WTC11 (cell line): ENCODE results near the gene IL16. TPM values are rescaled to one million over a fixed set of nuclear protein-coding genes. Genes with fewer than 3 reads are reported as not detected.

ENCODE experiments used
- ATAC-seq: fragments of 200-7000 bp; cut with Tn5 transposase; 2 replicates; pipeline ENCODE4 v1.10.0; 2021; ENCODE audit warnings: mild to moderate bottlenecking, moderate library complexity
- CTCF ChIA-PET: fragments of 300-600 bp; sonication (Branson Sonifier 250); formaldehyde crosslinking; loops from one replicate; lab custom pipeline; 2021; ENCODE audit warnings: antibody characterized with exemption; lab: Charles Lee
- POLR2A ChIA-PET: fragments of 350-600 bp; sonication (Branson Sonifier 250); formaldehyde crosslinking; loops from one replicate; lab custom pipeline; 2021; ENCODE audit warnings: antibody characterized with exemption; lab: Charles Lee
- DNase-seq: peaks from one replicate; pipeline ENCODE4 v3.0.0; 2021; ENCODE audit warnings: low spot score
- H3K27ac Mint-ChIP-seq: 2 replicates; pipeline ENCODE4 v1.8.0; 2021; ENCODE audit warnings: mixed read lengths
- H3K27me3 Mint-ChIP-seq: 2 replicates; pipeline ENCODE4 v1.8.0; 2021; ENCODE audit warnings: low read depth, mild to moderate bottlenecking, moderate library complexity, mixed read lengths
- H3K36me3 Mint-ChIP-seq: 2 replicates; pipeline ENCODE4 v1.8.0; 2021; ENCODE audit warnings: mixed read lengths
- H3K4me1 Mint-ChIP-seq: 2 replicates; pipeline ENCODE4 v1.8.0; 2022; ENCODE audit warnings: mixed read lengths
- H3K4me3 Mint-ChIP-seq: 2 replicates; pipeline ENCODE4 v1.8.0; 2021; ENCODE audit warnings: mild to moderate bottlenecking, moderate library complexity, mixed read lengths
- H3K9me3 Mint-ChIP-seq: 2 replicates; pipeline ENCODE4 v1.8.0; 2021; ENCODE audit warnings: mixed read lengths
- CBFB ChIP-seq: sonication (generic); formaldehyde crosslinking; IDR thresholded peaks from 2 replicates; pipeline ENCODE4 v1.8.1; 2022; ENCODE audit warnings: mild to moderate bottlenecking, low read depth, missing genetic modification reagents
- CREB1 ChIP-seq: sonication (generic); formaldehyde crosslinking; IDR thresholded peaks from 2 replicates; pipeline ENCODE4 v1.8.0; 2023; ENCODE audit warnings: mild to moderate bottlenecking, missing genetic modification reagents
- E2F1 ChIP-seq: sonication (generic); formaldehyde crosslinking; IDR thresholded peaks from 2 replicates; pipeline ENCODE4 v1.8.0; 2022; ENCODE audit warnings: mild to moderate bottlenecking, missing genetic modification reagents
- EMX1 ChIP-seq: fragments of 250-450 bp; sonication (Bioruptor Pico); IDR thresholded peaks from 2 replicates; pipeline ENCODE4 v1.8.0; 2021; ENCODE audit warnings: mild to moderate bottlenecking
- ERG ChIP-seq: fragments of 250-450 bp; sonication (Bioruptor Pico); IDR thresholded peaks from 2 replicates; pipeline ENCODE4 v1.8.0; 2021; ENCODE audit warnings: mild to moderate bottlenecking
- FOXJ3 ChIP-seq: sonication (generic); formaldehyde crosslinking; IDR thresholded peaks from 2 replicates; pipeline ENCODE4 v1.9.0; 2021; ENCODE audit warnings: missing genetic modification reagents, mild to moderate bottlenecking, borderline replicate concordance
- GRHL2 ChIP-seq: fragments of 250-450 bp; sonication (Bioruptor Pico); IDR thresholded peaks from 2 replicates; pipeline ENCODE4 v1.8.0; 2022; ENCODE audit warnings: mild to moderate bottlenecking, moderate library complexity; ENCODE audit not compliant: insufficient replicate concordance, severe bottlenecking
- KAT7 ChIP-seq: sonication (generic); formaldehyde crosslinking; IDR thresholded peaks from 2 replicates; pipeline ENCODE4 v1.8.1; 2023; ENCODE audit warnings: missing genetic modification reagents, mild to moderate bottlenecking, borderline replicate concordance
- PREB ChIP-seq: sonication (generic); formaldehyde crosslinking; IDR thresholded peaks from 2 replicates; pipeline ENCODE4 v1.8.1; 2022; ENCODE audit warnings: mild to moderate bottlenecking, missing genetic modification reagents, moderate library complexity, borderline replicate concordance
- PRRX2 ChIP-seq: fragments of 250-450 bp; sonication (Bioruptor Pico); IDR thresholded peaks from 2 replicates; pipeline ENCODE4 v1.8.0; 2021; ENCODE audit warnings: mild to moderate bottlenecking
- RELA ChIP-seq: sonication (generic); formaldehyde crosslinking; IDR thresholded peaks from 2 replicates; pipeline ENCODE4 v1.8.1; 2022; ENCODE audit warnings: missing genetic modification reagents, mild to moderate bottlenecking, borderline replicate concordance
- STAT6 ChIP-seq: sonication (generic); formaldehyde crosslinking; conservative IDR thresholded peaks from 2 replicates; pipeline ENCODE4 v1.8.1; 2023; ENCODE audit warnings: mild to moderate bottlenecking, low read depth, missing genetic modification reagents, moderate library complexity
- ZBTB21 ChIP-seq: sonication (generic); formaldehyde crosslinking; IDR thresholded peaks from 2 replicates; pipeline ENCODE4 v1.8.1; 2023; ENCODE audit warnings: mild to moderate bottlenecking, missing genetic modification reagents, borderline replicate concordance
- ZNF219 ChIP-seq: sonication (generic); formaldehyde crosslinking; IDR thresholded peaks from 2 replicates; pipeline ENCODE4 v1.8.0; 2023; ENCODE audit warnings: missing genetic modification reagents, mild to moderate bottlenecking, borderline replicate concordance
- total RNA-seq: library from RNA; stranded (reverse); gene quantifications from 3 replicates; pipeline ENCODE4 v1.2.3, GENCODE V29; 2021

The IL16 gene
- total RNA-seq, 1 experiment from 2014 or later = 0.61 TPM

- ChIA-PET CTCF (interaction anchor here (0.6 to 3.6 kb wide), 2 partner anchors 101 to 405 kb away, joined by 3 to 30 read pairs; no protein-coding TSS in a partner anchor), POLR2A (no interaction called here)
- Mint-ChIP-seq H3K27me3 (peaks cover 4% of the 10 kb centered on the region; the same call in 1 of the 2 replicates), H3K9me3 (no peaks in the 10 kb centered on the region), H3K4me3 (no peak overlapping the region)
- ATAC-seq = no peak
- no peak for TF ChIP-seq STAT6 (CRISPR knock-in tag)
- TF ChIP-seq CBFB (CRISPR knock-in tag) = no peak
- no peak for TF ChIP-seq ZBTB21 (CRISPR knock-in tag)
- TF ChIP-seq GRHL2 (CRISPR knock-in tag) = no peak
- no peak for TF ChIP-seq CREB1 (CRISPR knock-in tag)
- no peak for TF ChIP-seq FOXJ3 (CRISPR knock-in tag)
- no peak for TF ChIP-seq PREB (CRISPR knock-in tag)
- TF ChIP-seq, all 79 proteins: peak for 0
- H3K27ac Mint-ChIP-seq = no peak overlapping the region
- no peaks in the 10 kb centered on the region for H3K4me1 Mint-ChIP-seq
- DNase-seq = no peak
- no peaks in the 10 kb centered on the region for H3K36me3 Mint-ChIP-seq
These were observed 31.1 kb upstream of the IL16 start for GRCh38 chr15:81165535-81165934.

- Mint-ChIP-seq H3K27me3 (peaks cover 4% of the 10 kb centered on the region; the same call in 1 of the 2 replicates), H3K9me3 (no peaks in the 10 kb centered on the region), H3K4me1 (no peaks in the 10 kb centered on the region), H3K27ac (no peak overlapping the region), H3K4me3 (no peak overlapping the region), H3K36me3 (no peaks in the 10 kb centered on the region)
- DNase-seq (no peak), ATAC-seq (no peak)
- TF ChIP-seq ERG (CRISPR knock-in tag) = no peak
- TF ChIP-seq E2F1 (CRISPR knock-in tag) = no peak
- TF ChIP-seq ZNF219 (CRISPR knock-in tag) = no peak
- TF ChIP-seq RELA = no peak
- no peak for TF ChIP-seq KAT7 (CRISPR knock-in tag)
- no peak for TF ChIP-seq STAT6 (CRISPR knock-in tag)
- TF ChIP-seq EMX1 (CRISPR knock-in tag) = no peak
- no peak for TF ChIP-seq PRRX2 (CRISPR knock-in tag)
- POLR2A ChIA-PET = no interaction called here
- CTCF ChIA-PET = interaction anchor here (1.4 kb wide), 1 partner anchor 99 kb away, joined by 6 read pairs; no protein-coding TSS in a partner anchor
These were observed 29.9 kb upstream of the IL16 start for GRCh38 chr15:81166636-81167305.
